ENCODE results near the gene GPATCH4. TPM values are rescaled to one million over a fixed set of nuclear protein-coding genes. Genes with fewer than 3 reads are reported as not detected.

GPATCH4 gene
- total RNA-seq (2014; rRNA removed; shearing (Covaris generic)), result 22.8 and 25.1 TPM in 2 replicates

GRCh38 chr1:156601122-156601830 lies at the start of gene GPATCH4:
Gene GPATCH4, minus strand, starts transcription at chr1:156601479.
- no peaks in the 10 kb centered on the region for H3K9me3 ChIP-seq (replicated peaks)
- no peaks in the 10 kb centered on the region; the same call in 1 of the 2 replicates for H3K4me1 ChIP-seq
- peaks cover 21% of the 10 kb centered on the region; the same call in 1 of the 2 replicates for H3K36me3 ChIP-seq
- H3K27me3 ChIP-seq, result no peaks in the 10 kb centered on the region
- peak within 1 kb of the TSS; percentile 51 for H3K27ac ChIP-seq
- peak; percentile 83 to 87 for DNase-seq
- H3K4me3 ChIP-seq, result peak within 1 kb of the TSS; percentile 65

DNA sequence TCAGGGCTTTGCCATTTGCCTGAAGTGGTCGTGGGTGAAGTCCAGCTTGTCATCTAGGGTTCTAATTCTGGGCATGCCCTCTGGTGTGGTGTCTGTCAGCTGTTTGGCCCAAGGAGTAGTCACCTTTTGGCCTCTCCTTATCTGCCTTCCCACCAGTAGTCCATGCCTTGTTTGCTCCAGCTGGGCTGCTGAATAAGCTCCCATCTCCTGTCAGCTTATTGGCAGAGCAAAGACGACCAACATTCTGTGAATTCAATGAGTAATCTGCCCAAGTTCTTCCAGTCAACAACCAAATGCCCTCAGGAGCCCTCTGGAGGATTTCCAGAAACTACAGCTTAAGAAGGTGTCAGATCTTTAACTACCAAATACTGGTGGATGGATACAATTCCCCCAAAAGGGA lies 47.7 kb upstream of the GPATCH4 start:
- no peak for DNase-seq
- H3K27me3 ChIP-seq, result no peaks in the 10 kb centered on the region
- no peaks in the 10 kb centered on the region for H3K9me3 ChIP-seq (replicated peaks)
- H3K36me3 ChIP-seq, result no peaks in the 10 kb centered on the region
- H3K4me3 ChIP-seq, result no peak overlapping the region
- no peak overlapping the region for H3K27ac ChIP-seq
- H3K4me1 ChIP-seq, result no peaks in the 10 kb centered on the region

GRCh38 chr1:156648496-156648895 lies 47.2 kb upstream of the GPATCH4 start:
- Histone ChIP-seq H3K36me3 (no peaks in the 10 kb centered on the region), H3K27ac (no peak overlapping the region), H3K4me1 (no peaks in the 10 kb centered on the region), H3K27me3 (no peaks in the 10 kb centered on the region), H3K4me3 (no peak overlapping the region), H3K9me3 (replicated peaks) (no peaks in the 10 kb centered on the region)
- DNase-seq, result no peak

- Histone ChIP-seq H3K27me3 (peaks cover 7% of the 10 kb centered on the region), H3K9me3 (replicated peaks) (no peaks in the 10 kb centered on the region), H3K4me3 (no peak overlapping the region), H3K36me3 (no peaks in the 10 kb centered on the region), H3K27ac (no peak overlapping the region), H3K4me1 (peaks cover 6% of the 10 kb centered on the region)
- no peak for DNase-seq
These were observed 46.1 kb upstream of the GPATCH4 start for GRCh38 chr1:156647351-156647750.

DNA sequence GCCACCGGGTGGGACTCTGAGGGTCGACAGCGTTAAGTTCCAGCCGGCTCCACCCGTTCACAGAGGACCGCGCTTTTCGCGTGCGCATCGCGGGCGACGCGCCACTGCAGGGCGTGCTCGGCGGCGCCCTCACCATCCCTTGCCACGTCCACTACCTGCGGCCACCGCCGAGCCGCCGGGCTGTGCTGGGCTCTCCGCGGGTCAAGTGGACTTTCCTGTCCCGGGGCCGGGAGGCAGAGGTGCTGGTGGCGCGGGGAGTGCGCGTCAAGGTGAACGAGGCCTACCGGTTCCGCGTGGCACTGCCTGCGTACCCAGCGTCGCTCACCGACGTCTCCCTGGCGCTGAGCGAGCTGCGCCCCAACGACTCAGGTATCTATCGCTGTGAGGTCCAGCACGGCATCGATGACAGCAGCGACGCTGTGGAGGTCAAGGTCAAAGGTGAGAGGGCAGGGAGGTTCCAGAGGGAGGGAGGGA lies 45.5 kb upstream of the GPATCH4 start:
- H3K9me3 ChIP-seq (replicated peaks), result no peaks in the 10 kb centered on the region
- no peaks in the 10 kb centered on the region for H3K36me3 ChIP-seq
- H3K4me3 ChIP-seq, result no peak overlapping the region
- H3K27ac ChIP-seq, result no peak overlapping the region
- no peak for DNase-seq
- H3K4me1 ChIP-seq, result peaks cover 9% of the 10 kb centered on the region
- H3K27me3 ChIP-seq, result peaks cover 7% of the 10 kb centered on the region

DNA sequence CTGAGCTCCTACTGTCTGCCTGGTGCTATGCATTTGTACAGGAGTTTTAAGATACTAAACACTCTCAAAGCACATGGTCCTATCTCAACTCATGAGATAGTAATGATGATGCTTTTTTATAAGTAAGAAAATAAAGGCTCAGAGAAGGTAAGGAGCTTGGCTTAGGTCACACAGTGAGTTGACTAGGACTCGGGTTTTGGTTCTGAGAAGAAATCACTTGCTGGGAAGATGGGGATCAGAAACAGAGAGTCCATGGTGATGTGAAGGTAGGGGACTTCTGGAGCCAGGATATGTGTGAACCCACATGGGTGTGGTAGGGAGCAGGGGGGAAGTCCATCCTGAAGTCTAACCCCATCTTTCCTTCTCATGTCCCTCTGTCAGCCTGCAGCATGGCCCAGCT lies 44.4 kb upstream of the GPATCH4 start:
- no peak overlapping the region for H3K27ac ChIP-seq
- peaks cover 7% of the 10 kb centered on the region for H3K27me3 ChIP-seq
- DNase-seq, result no peak
- H3K9me3 ChIP-seq (replicated peaks), result no peaks in the 10 kb centered on the region
- H3K36me3 ChIP-seq, result no peaks in the 10 kb centered on the region
- peaks cover 13% of the 10 kb centered on the region for H3K4me1 ChIP-seq
- no peak overlapping the region for H3K4me3 ChIP-seq

GRCh38 chr1:156645056-156645455 lies 43.8 kb upstream of the GPATCH4 start:
- Histone ChIP-seq H3K9me3 (replicated peaks) (no peaks in the 10 kb centered on the region), H3K27me3 (peaks cover 7% of the 10 kb centered on the region), H3K4me3 (no peak overlapping the region), H3K4me1 (peaks cover 14% of the 10 kb centered on the region), H3K36me3 (no peaks in the 10 kb centered on the region), H3K27ac (no peak overlapping the region)
- no peak for DNase-seq

DNA sequence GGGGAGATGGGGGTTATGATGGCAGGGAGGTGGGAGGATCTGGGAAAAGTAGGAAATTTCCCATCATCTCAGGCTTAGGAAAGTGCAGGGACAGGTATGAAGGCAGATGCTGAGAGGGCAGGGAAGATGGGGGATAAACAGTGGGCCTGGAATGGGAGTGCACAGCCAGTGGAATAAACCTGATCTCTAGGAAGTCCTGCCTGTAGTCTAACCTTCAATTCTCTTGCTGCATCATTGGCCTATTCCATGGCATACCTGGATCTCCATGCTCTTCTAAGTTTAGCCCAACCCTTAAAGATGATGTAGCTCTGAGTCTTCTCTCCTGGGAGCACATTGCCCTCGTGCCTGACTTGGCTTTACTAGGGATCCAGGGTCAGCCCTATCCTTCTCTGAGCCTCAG lies 43.4 kb upstream of the GPATCH4 start:
- no peak for DNase-seq
- peaks cover 7% of the 10 kb centered on the region for H3K27me3 ChIP-seq

GRCh38 chr1:156644146-156644545 lies 42.9 kb upstream of the GPATCH4 start:
- Histone ChIP-seq H3K9me3 (replicated peaks) (no peaks in the 10 kb centered on the region), H3K27me3 (peaks cover 7% of the 10 kb centered on the region), H3K4me3 (no peak overlapping the region), H3K4me1 (peaks cover 24% of the 10 kb centered on the region), H3K36me3 (no peaks in the 10 kb centered on the region), H3K27ac (no peak overlapping the region)
- no peak for DNase-seq

More for the DNA sequence above, 43.4 kb upstream of the GPATCH4 start:
- Histone ChIP-seq H3K36me3 (no peaks in the 10 kb centered on the region), H3K4me3 (no peak overlapping the region), H3K27ac (no peak overlapping the region), H3K4me1 (peaks cover 19% of the 10 kb centered on the region), H3K9me3 (replicated peaks) (no peaks in the 10 kb centered on the region)

- Histone ChIP-seq H3K4me1 (peaks cover 28% of the 10 kb centered on the region), H3K9me3 (replicated peaks) (no peaks in the 10 kb centered on the region), H3K4me3 (no peak overlapping the region), H3K36me3 (no peaks in the 10 kb centered on the region), H3K27me3 (peaks cover 7% of the 10 kb centered on the region), H3K27ac (no peak overlapping the region)
- no peak for DNase-seq
These were observed 42.5 kb upstream of the GPATCH4 start for GRCh38 chr1:156643778-156644092.

GRCh38 chr1:156643049-156643777 lies 41.9 kb upstream of the GPATCH4 start:
- DNase-seq, result no peak
- Histone ChIP-seq H3K36me3 (no peaks in the 10 kb centered on the region), H3K9me3 (replicated peaks) (no peaks in the 10 kb centered on the region), H3K27me3 (peaks cover 7% of the 10 kb centered on the region), H3K4me1 (peaks cover 33% of the 10 kb centered on the region), H3K4me3 (no peak overlapping the region), H3K27ac (no peak overlapping the region)

GRCh38 chr1:156642265-156643048 lies 41.2 kb upstream of the GPATCH4 start:
- Histone ChIP-seq H3K4me3 (peak overlapping the region; percentile 40), H3K4me1 (peaks cover 35% of the 10 kb centered on the region), H3K27me3 (peaks cover 7% of the 10 kb centered on the region), H3K27ac (no peak overlapping the region), H3K9me3 (replicated peaks) (no peaks in the 10 kb centered on the region), H3K36me3 (no peaks in the 10 kb centered on the region)
- DNase-seq, result peak; percentile 64 to 65

- H3K36me3 ChIP-seq, result no peaks in the 10 kb centered on the region
- peak; percentile 66 to 69 for DNase-seq
- H3K9me3 ChIP-seq (replicated peaks), result no peaks in the 10 kb centered on the region
- peaks cover 35% of the 10 kb centered on the region for H3K4me1 ChIP-seq
- peak within 1 kb of the TSS; percentile 40 for H3K4me3 ChIP-seq
- H3K27ac ChIP-seq, result no peak within 1 kb of the TSS
- H3K27me3 ChIP-seq, result peaks cover 7% of the 10 kb centered on the region
These were observed 40.5 kb upstream of the GPATCH4 start, which contains the start of gene BCAN for GRCh38 chr1:156641761-156642264. Gene BCAN, plus strand, starts transcription at chr1:156642117. Its CDS starts 3,938 bp downstream, at chr1:156646055.

- Histone ChIP-seq H3K9me3 (replicated peaks) (no peaks in the 10 kb centered on the region), H3K4me1 (peaks cover 35% of the 10 kb centered on the region), H3K36me3 (no peaks in the 10 kb centered on the region), H3K4me3 (peak overlapping the region; percentile 13; the same call in 1 of the 2 replicates), H3K27ac (no peak overlapping the region), H3K27me3 (peaks cover 7% of the 10 kb centered on the region)
- no peak for DNase-seq
These were observed 39.8 kb upstream of the GPATCH4 start for GRCh38 chr1:156640842-156641706.
